ENCODE measurements around the gene TICRR. TPM values are rescaled to one million over a fixed set of nuclear protein-coding genes. Genes with fewer than 3 reads are reported as not detected.

TICRR gene
- total RNA-seq, 6 donors from 2014 or later = 0.20 to 1.0 (median 0.58) TPM

DNA sequence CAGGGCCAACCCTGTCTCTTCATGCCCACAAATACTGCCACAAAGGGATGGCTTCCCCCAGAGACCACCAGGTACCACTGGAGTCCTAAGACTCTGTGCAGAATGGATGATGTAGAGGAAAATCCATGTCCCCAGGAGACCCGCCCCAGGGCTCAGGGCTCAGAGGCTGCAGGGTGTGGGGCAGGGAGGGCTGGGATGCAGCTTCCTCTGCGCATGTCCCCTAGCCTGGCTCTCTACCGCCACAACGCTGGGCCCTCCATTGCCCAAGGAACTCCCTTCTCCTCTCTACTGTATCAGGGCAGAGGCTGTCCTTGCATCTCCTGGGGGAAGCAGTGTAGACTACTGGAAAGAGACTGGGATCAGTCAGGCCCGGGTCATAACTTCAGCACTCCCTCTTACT is 19.5 kb upstream of the TICRR start:
- 10 to 71% methylated on average over 2 to 5 of the region's 5 CpGs for WGBS, 2 donors
- H3K4me3 ChIP-seq = no peak overlapping the region
- peak in 1 of 2 donors; percentile 35 for ATAC-seq (ENCODE audit: low FRiP score in 2 of 2)
- H3K36me3 ChIP-seq = no peaks in the 10 kb centered on the region
- H3K4me1 ChIP-seq = no peaks in the 10 kb centered on the region
- no peak for DNase-seq
- H3K27ac ChIP-seq = no peak overlapping the region
- no peaks in the 10 kb centered on the region for H3K9me3 ChIP-seq
- TF ChIP-seq POLR2A (IDR thresholded peaks at IDR 0.05) (no peak), POLR2AphosphoS5 (IDR thresholded peaks at IDR 0.05) (no peak), EP300 (IDR thresholded peaks at IDR 0.05) (no peak)
- TF ChIP-seq, protein P1, sequence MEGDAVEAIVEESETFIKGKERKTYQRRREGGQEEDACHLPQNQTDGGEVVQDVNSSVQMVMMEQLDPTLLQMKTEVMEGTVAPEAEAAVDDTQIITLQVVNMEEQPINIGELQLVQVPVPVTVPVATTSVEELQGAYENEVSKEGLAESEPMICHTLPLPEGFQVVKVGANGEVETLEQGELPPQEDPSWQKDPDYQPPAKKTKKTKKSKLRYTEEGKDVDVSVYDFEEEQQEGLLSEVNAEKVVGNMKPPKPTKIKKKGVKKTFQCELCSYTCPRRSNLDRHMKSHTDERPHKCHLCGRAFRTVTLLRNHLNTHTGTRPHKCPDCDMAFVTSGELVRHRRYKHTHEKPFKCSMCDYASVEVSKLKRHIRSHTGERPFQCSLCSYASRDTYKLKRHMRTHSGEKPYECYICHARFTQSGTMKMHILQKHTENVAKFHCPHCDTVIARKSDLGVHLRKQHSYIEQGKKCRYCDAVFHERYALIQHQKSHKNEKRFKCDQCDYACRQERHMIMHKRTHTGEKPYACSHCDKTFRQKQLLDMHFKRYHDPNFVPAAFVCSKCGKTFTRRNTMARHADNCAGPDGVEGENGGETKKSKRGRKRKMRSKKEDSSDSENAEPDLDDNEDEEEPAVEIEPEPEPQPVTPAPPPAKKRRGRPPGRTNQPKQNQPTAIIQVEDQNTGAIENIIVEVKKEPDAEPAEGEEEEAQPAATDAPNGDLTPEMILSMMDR (IDR thresholded peaks at IDR 0.05) = no peak
- no peaks in the 10 kb centered on the region for H3K27me3 ChIP-seq

GRCh38 chr15:89556413-89557262 is 18.6 kb upstream of the TICRR start:
- WGBS, 2 donors = 47 to 48% methylated on average over 9 of the region's 9 CpGs

DNA sequence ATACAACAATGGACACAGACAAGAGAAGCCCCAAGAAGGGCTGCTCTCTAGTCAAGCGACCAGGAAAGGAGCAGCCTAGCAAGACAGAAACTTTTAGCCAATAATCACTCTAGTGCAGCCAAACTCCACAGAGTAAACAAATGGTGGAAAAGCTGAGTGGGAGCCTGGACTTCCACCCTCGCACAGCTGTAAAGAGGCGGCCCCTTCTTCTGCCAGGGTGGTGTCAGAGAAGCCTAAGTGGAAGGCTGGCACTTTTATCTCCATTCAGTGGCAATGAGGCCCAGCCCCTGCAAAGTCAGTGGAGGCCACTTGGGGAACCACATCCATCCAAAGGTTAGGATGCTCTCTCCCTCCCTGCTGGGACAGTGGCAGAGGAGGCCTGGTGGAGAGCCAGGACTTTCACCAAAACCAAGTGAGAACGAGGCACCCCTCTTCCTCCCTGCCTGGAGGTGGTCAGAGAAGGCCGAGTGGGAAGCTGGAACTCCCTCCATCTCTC is 15.5 kb upstream of the TICRR start:
- DNase-seq (no peak), ATAC-seq (ENCODE audit: low FRiP score in 2 of 2) (no peak)
- no peaks in the 10 kb centered on the region for H3K4me1 ChIP-seq
- no peaks in the 10 kb centered on the region for H3K36me3 ChIP-seq
- TF ChIP-seq POLR2AphosphoS5 (IDR thresholded peaks at IDR 0.05) = no peak
- TF ChIP-seq, protein P1 (IDR thresholded peaks at IDR 0.05) = no peak
- no peak for TF ChIP-seq POLR2A (IDR thresholded peaks at IDR 0.05)
- TF ChIP-seq EP300 (IDR thresholded peaks at IDR 0.05) = no peak
- no peak overlapping the region for H3K4me3 ChIP-seq
- H3K27me3 ChIP-seq = no peaks in the 10 kb centered on the region
- no peaks in the 10 kb centered on the region for H3K9me3 ChIP-seq
- 60 to 73% methylated on average over 4 to 5 of the region's 5 CpGs for WGBS, 2 donors
- H3K27ac ChIP-seq = no peak overlapping the region

More at GRCh38 chr15:89556413-89557262, 18.6 kb upstream of the TICRR start:
- Histone ChIP-seq H3K27me3 (no peaks in the 10 kb centered on the region), H3K36me3 (no peaks in the 10 kb centered on the region), H3K9me3 (no peaks in the 10 kb centered on the region), H3K27ac (no peak overlapping the region), H3K4me3 (no peak overlapping the region), H3K4me1 (no peaks in the 10 kb centered on the region)
- ATAC-seq (ENCODE audit: low FRiP score in 2 of 2) (peak; percentile 72 to 77), DNase-seq (peak in 1 of 2 donors; percentile 36)
- TF ChIP-seq, protein P1 (IDR thresholded peaks at IDR 0.05) = peak; percentile 19 to 68 (median 57)
- no peak for TF ChIP-seq POLR2A (IDR thresholded peaks at IDR 0.05)

DNA sequence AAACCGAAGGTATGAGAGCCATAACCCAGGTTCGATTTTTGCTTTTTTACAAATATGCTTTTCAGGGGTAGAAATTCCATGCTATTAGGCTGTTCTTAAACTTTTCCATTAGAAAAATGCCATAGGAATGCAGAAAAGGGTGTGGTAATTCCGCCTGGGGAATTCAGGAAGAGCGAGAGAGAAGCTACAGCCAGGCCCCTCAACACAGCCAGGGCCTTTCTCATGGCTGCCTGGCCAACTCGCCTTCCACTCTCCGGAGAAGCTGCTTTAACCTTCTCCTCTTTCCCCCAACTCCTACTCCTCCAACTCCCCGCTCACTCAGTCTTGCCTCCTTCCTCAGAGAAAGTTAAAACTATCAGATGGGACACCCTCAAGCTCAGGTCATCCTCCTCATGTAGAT is 9.1 kb upstream of the TICRR start:
- Histone ChIP-seq H3K27ac (no peak overlapping the region), H3K27me3 (no peaks in the 10 kb centered on the region), H3K36me3 (no peaks in the 10 kb centered on the region), H3K4me3 (no peak overlapping the region), H3K9me3 (no peaks in the 10 kb centered on the region), H3K4me1 (no peaks in the 10 kb centered on the region)
- ATAC-seq (ENCODE audit: low FRiP score in 2 of 2) (peak in 1 of 2 donors; percentile 63), DNase-seq (no peak)
- WGBS, 2 donors = 82 to 86% methylated on average over 7 of the region's 7 CpGs
- no peak for TF ChIP-seq POLR2A (IDR thresholded peaks at IDR 0.05)
- TF ChIP-seq EP300 (IDR thresholded peaks at IDR 0.05) = no peak
- no peak for TF ChIP-seq POLR2AphosphoS5 (IDR thresholded peaks at IDR 0.05)
- TF ChIP-seq, protein P1 (IDR thresholded peaks at IDR 0.05) = no peak

Measured in upper lobe of left lung (tissue), 6 donors.